Measurements from ENCODE around the gene GTF2A2. TPM values are rescaled to one million over a fixed set of nuclear protein-coding genes. Genes with fewer than 3 reads are reported as not detected.

GTF2A2 gene
- total RNA-seq, 4 donors from 2014 or later = 18.7 to 35.7 (median 28.2) TPM

- H3K27me3 ChIP-seq = no peaks in the 10 kb centered on the region
- H3K27ac ChIP-seq = peak overlapping the region; percentile 99 to 100 (median 100)
- WGBS, 2 donors = 1 to 2% methylated on average over 25 of the region's 25 CpGs
- peak; percentile 24 for DNase-seq
- peaks cover 12 to 49% (median 32%) of the 10 kb centered on the region in 3 donors for H3K4me1 ChIP-seq
- intact Hi-C loops (cut with DNase I) = no loop called here
- peak overlapping the region; percentile 85 to 100 (median 96) for H3K4me3 ChIP-seq
- peaks cover 0 to 12% (median 0%) of the 10 kb centered on the region in 3 donors for H3K36me3 ChIP-seq
- H3K9me3 ChIP-seq = no peaks in the 10 kb centered on the region
- TF ChIP-seq, protein P1, sequence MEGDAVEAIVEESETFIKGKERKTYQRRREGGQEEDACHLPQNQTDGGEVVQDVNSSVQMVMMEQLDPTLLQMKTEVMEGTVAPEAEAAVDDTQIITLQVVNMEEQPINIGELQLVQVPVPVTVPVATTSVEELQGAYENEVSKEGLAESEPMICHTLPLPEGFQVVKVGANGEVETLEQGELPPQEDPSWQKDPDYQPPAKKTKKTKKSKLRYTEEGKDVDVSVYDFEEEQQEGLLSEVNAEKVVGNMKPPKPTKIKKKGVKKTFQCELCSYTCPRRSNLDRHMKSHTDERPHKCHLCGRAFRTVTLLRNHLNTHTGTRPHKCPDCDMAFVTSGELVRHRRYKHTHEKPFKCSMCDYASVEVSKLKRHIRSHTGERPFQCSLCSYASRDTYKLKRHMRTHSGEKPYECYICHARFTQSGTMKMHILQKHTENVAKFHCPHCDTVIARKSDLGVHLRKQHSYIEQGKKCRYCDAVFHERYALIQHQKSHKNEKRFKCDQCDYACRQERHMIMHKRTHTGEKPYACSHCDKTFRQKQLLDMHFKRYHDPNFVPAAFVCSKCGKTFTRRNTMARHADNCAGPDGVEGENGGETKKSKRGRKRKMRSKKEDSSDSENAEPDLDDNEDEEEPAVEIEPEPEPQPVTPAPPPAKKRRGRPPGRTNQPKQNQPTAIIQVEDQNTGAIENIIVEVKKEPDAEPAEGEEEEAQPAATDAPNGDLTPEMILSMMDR (IDR thresholded peaks at IDR 0.05) = no peak
- TF ChIP-seq POLR2A (IDR thresholded peaks at IDR 0.05) = peak in 1 of 4 donors; percentile 5
Measured at GRCh38 chr15:59689626-59690236, 32.4 kb upstream of the GTF2A2 start.

GRCh38 chr15:59688782-59689625 is 31.7 kb upstream of the GTF2A2 start, which contains the start of gene BNIP2:
Gene BNIP2 (minus strand): TSS chr15:59689320. CDS start chr15:59682457, 6,863 bp downstream.
- Histone ChIP-seq H3K4me3 (peak within 1 kb of the TSS; percentile 85 to 100 (median 96)), H3K36me3 (peaks cover 0 to 12% (median 0%) of the 10 kb centered on the region in 3 donors), H3K27ac (peak within 1 kb of the TSS; percentile 99 to 100 (median 100)), H3K27me3 (no peaks in the 10 kb centered on the region), H3K9me3 (no peaks in the 10 kb centered on the region), H3K4me1 (peaks cover 12 to 56% (median 36%) of the 10 kb centered on the region in 3 donors)
- intact Hi-C loops (cut with DNase I) = no loop called here
- 0% methylated on average over 37 to 48 of the region's 78 CpGs for WGBS, 2 donors
- peak in 3 of 4 donors; percentile 56 to 96 (median 95) for TF ChIP-seq POLR2A (IDR thresholded peaks at IDR 0.05)
- TF ChIP-seq, protein P1 (IDR thresholded peaks at IDR 0.05) = peak in 2 of 6 experiments; percentile 2 to 14
- peak; percentile 97 for DNase-seq

- H3K4me1 ChIP-seq = peaks cover 12 to 57% (median 36%) of the 10 kb centered on the region in 3 donors
- WGBS, 2 donors = 0% methylated on average over 12 to 13 of the region's 15 CpGs
- intact Hi-C loops (cut with DNase I) = no loop called here
- peaks cover 0 to 18% (median 0%) of the 10 kb centered on the region in 3 donors for H3K36me3 ChIP-seq
- H3K27me3 ChIP-seq = no peaks in the 10 kb centered on the region
- peak overlapping the region; percentile 85 to 100 (median 96) for H3K4me3 ChIP-seq
- TF ChIP-seq, protein P1 (IDR thresholded peaks at IDR 0.05) = no peak
- TF ChIP-seq POLR2A (IDR thresholded peaks at IDR 0.05) = peak in 2 of 4 donors; percentile 17 to 31
- peak overlapping the region; percentile 99 to 100 (median 100) for H3K27ac ChIP-seq
- no peaks in the 10 kb centered on the region for H3K9me3 ChIP-seq
- no peak for DNase-seq
Measured at GRCh38 chr15:59688423-59688781, 31.1 kb upstream of the GTF2A2 start.

GRCh38 chr15:59687836-59688235 is 30.5 kb upstream of the GTF2A2 start:
- H3K4me1 ChIP-seq = peaks cover 12 to 57% (median 36%) of the 10 kb centered on the region in 3 donors
- TF ChIP-seq, protein P1 (IDR thresholded peaks at IDR 0.05) = peak in 1 of 6 experiments; percentile 21
- no peak for TF ChIP-seq POLR2A (IDR thresholded peaks at IDR 0.05)
- peak overlapping the region; percentile 99 to 100 (median 100) for H3K27ac ChIP-seq
- no peak for DNase-seq
- WGBS, 2 donors = 13 to 16% methylated on average over 5 of the region's 5 CpGs
- H3K27me3 ChIP-seq = no peaks in the 10 kb centered on the region
- H3K36me3 ChIP-seq = peaks cover 0 to 23% (median 0%) of the 10 kb centered on the region in 3 donors
- H3K9me3 ChIP-seq = no peaks in the 10 kb centered on the region
- intact Hi-C loops (cut with DNase I) = no loop called here
- peak overlapping the region; percentile 85 to 100 (median 96) for H3K4me3 ChIP-seq
